Esophagus muscularis mucosa (tissue), 3 donors: ENCODE measurements around the gene ZNF423.

ENCODE experiments used
- EP300 ChIP-seq: sonication (generic); formaldehyde crosslinking; IDR thresholded peaks from one replicate; pipeline ENCODE4 v1.6.1; 2017; ENCODE audit warnings: antibody characterized with exemption
- TF ChIP-seq, protein P1 (sequence below), 3 experiments: fragments of 200-600 bp in 2 of 3; fragments of 450-650 bp in 1 of 3; sonication (generic) in 2 of 3; IDR thresholded peaks; one replicate each; pipeline ENCODE4 v1.5.1; 2017 to 2019; ENCODE audit warnings: antibody characterized with exemption in 3 of 3, mild to moderate bottlenecking in 2 of 3, moderate library complexity in 1 of 3

DNA sequence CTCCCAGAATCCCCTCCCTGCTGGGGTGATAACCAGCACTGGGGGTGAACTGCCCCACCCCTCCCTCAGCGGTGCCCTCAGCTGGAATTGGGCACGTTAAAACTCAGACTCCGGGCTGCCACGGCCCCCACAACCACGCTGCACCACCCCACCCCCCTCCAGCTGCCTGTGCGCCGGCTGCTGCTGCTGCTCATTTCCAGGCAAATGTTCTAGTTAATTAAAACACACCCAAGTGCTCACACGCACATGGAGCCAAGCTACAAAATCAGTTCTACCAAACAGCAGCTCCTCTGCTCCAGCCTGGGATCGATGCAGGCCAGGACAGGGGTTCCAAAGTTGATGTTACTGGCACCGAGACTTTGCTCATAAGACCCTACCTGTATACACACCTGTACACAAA, 180.5 kb downstream of the ZNF423 start:
- TF ChIP-seq, protein P1, sequence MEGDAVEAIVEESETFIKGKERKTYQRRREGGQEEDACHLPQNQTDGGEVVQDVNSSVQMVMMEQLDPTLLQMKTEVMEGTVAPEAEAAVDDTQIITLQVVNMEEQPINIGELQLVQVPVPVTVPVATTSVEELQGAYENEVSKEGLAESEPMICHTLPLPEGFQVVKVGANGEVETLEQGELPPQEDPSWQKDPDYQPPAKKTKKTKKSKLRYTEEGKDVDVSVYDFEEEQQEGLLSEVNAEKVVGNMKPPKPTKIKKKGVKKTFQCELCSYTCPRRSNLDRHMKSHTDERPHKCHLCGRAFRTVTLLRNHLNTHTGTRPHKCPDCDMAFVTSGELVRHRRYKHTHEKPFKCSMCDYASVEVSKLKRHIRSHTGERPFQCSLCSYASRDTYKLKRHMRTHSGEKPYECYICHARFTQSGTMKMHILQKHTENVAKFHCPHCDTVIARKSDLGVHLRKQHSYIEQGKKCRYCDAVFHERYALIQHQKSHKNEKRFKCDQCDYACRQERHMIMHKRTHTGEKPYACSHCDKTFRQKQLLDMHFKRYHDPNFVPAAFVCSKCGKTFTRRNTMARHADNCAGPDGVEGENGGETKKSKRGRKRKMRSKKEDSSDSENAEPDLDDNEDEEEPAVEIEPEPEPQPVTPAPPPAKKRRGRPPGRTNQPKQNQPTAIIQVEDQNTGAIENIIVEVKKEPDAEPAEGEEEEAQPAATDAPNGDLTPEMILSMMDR (IDR thresholded peaks at IDR 0.05), result no peak
- no peak for TF ChIP-seq EP300
